Measurements from ENCODE around the gene WFDC6.

Gene WFDC6

GRCh38 chr20:45503403-45503802 lies 35.9 kb downstream of the WFDC6 start:
- H3K27me3 Mint-ChIP-seq (ENCODE audit: low read depth, poor library complexity), result peaks cover 28% of the 10 kb centered on the region
- H3K4me1 Mint-ChIP-seq, result no peaks in the 10 kb centered on the region
- no peak for DNase-seq
- no peaks in the 10 kb centered on the region for H3K36me3 Mint-ChIP-seq (ENCODE audit: low read depth)
- H3K27ac Mint-ChIP-seq, result no peak overlapping the region
- TF ChIP-seq, protein P1, sequence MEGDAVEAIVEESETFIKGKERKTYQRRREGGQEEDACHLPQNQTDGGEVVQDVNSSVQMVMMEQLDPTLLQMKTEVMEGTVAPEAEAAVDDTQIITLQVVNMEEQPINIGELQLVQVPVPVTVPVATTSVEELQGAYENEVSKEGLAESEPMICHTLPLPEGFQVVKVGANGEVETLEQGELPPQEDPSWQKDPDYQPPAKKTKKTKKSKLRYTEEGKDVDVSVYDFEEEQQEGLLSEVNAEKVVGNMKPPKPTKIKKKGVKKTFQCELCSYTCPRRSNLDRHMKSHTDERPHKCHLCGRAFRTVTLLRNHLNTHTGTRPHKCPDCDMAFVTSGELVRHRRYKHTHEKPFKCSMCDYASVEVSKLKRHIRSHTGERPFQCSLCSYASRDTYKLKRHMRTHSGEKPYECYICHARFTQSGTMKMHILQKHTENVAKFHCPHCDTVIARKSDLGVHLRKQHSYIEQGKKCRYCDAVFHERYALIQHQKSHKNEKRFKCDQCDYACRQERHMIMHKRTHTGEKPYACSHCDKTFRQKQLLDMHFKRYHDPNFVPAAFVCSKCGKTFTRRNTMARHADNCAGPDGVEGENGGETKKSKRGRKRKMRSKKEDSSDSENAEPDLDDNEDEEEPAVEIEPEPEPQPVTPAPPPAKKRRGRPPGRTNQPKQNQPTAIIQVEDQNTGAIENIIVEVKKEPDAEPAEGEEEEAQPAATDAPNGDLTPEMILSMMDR (IDR thresholded peaks at IDR 0.05), result no peak
- H3K4me3 Mint-ChIP-seq, result no peak overlapping the region
- H3K9me3 Mint-ChIP-seq, result no peaks in the 10 kb centered on the region

- Mint-ChIP-seq H3K27me3 (ENCODE audit: low read depth, poor library complexity) (peaks cover 28% of the 10 kb centered on the region), H3K4me3 (no peak overlapping the region), H3K4me1 (no peaks in the 10 kb centered on the region), H3K27ac (no peak overlapping the region), H3K36me3 (ENCODE audit: low read depth) (no peaks in the 10 kb centered on the region), H3K9me3 (no peaks in the 10 kb centered on the region)
- TF ChIP-seq, protein P1 (IDR thresholded peaks at IDR 0.05), result no peak
- DNase-seq, result no peak
These were observed 36.7 kb downstream of the WFDC6 start for GRCh38 chr20:45502561-45502960.

DNA sequence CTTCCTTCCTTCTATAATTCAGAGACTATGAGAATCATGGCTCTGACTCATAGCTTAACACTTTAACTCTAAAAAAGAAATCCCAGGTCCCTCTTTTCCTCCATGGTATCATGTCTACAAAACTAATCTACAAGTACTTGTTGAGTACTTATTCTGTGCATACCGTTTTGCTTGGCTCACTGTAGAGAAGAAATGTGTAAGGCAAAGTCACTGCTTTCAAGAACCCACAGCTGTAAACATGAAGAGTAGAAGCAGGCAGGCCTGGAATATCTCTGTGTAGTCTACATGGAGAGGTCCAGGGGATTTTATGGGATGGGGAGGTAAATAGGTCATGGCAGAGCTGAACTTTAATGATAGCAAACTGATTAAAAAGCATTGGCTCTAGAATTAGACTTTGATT lies 37.7 kb downstream of the WFDC6 start:
- H3K4me1 Mint-ChIP-seq, result no peaks in the 10 kb centered on the region
- no peaks in the 10 kb centered on the region for H3K36me3 Mint-ChIP-seq (ENCODE audit: low read depth)
- no peaks in the 10 kb centered on the region for H3K9me3 Mint-ChIP-seq
- peaks cover 32% of the 10 kb centered on the region for H3K27me3 Mint-ChIP-seq (ENCODE audit: low read depth, poor library complexity)
- no peak for DNase-seq
- no peak overlapping the region for H3K27ac Mint-ChIP-seq
- TF ChIP-seq, protein P1 (IDR thresholded peaks at IDR 0.05), result no peak
- no peak overlapping the region for H3K4me3 Mint-ChIP-seq

GRCh38 chr20:45500022-45500421 lies 39.3 kb downstream of the WFDC6 start:
- Mint-ChIP-seq H3K27me3 (ENCODE audit: low read depth, poor library complexity) (peaks cover 35% of the 10 kb centered on the region), H3K27ac (no peak overlapping the region)

GRCh38 chr20:45497971-45498494 lies 41.2 kb downstream of the WFDC6 start:
- no peaks in the 10 kb centered on the region for H3K36me3 Mint-ChIP-seq (ENCODE audit: low read depth)
- no peaks in the 10 kb centered on the region for H3K4me1 Mint-ChIP-seq
- no peak overlapping the region for H3K27ac Mint-ChIP-seq
- no peak for DNase-seq
- H3K4me3 Mint-ChIP-seq, result no peak overlapping the region
- peaks cover 30% of the 10 kb centered on the region for H3K27me3 Mint-ChIP-seq (ENCODE audit: low read depth, poor library complexity)
- no peaks in the 10 kb centered on the region for H3K9me3 Mint-ChIP-seq
- TF ChIP-seq, protein P1 (IDR thresholded peaks at IDR 0.05), result no peak

More at GRCh38 chr20:45500022-45500421, 39.3 kb downstream of the WFDC6 start:
- DNase-seq, result no peak
- Mint-ChIP-seq H3K36me3 (ENCODE audit: low read depth) (no peaks in the 10 kb centered on the region), H3K4me1 (no peaks in the 10 kb centered on the region), H3K4me3 (no peak overlapping the region), H3K9me3 (no peaks in the 10 kb centered on the region)
- TF ChIP-seq, protein P1 (IDR thresholded peaks at IDR 0.05), result no peak

DNA sequence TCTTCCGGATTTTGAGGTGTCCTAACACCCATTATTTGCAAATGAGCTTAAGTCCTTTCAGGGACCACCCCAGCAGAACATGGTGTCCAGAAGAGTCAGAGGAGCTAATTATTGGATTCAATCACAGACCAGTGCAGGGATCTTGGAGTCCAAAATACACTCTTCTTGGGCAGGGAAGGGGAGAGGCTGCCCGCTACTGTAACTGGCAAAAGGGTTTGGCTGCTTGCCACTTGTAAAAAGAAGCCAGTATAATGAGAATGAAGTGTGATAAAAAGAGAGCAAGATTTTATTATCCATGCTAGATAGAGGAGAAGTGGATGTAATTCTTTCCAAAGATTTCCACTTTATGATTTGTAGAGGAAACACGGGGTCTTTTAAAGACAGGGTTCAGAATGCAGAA lies 43.1 kb downstream of the WFDC6 start:
- Mint-ChIP-seq H3K27ac (no peak overlapping the region), H3K36me3 (ENCODE audit: low read depth) (no peaks in the 10 kb centered on the region), H3K4me1 (no peaks in the 10 kb centered on the region), H3K4me3 (no peak overlapping the region), H3K9me3 (no peaks in the 10 kb centered on the region), H3K27me3 (ENCODE audit: low read depth, poor library complexity) (peaks cover 31% of the 10 kb centered on the region)
- no peak for DNase-seq
- TF ChIP-seq, protein P1 (IDR thresholded peaks at IDR 0.05), result no peak

Data from nephron progenitor cell (in vitro differentiated cells).